Measurements from ENCODE around the gene GALNT15. TPM values are rescaled to one million over a fixed set of nuclear protein-coding genes. Genes with fewer than 3 reads are reported as not detected.
A peak's percentile ranks its signal among the peaks of the same experiment; 100 is the strongest.

GALNT15 gene
- total RNA-seq, 1 experiment from 2014 or later, result not detected

DNA sequence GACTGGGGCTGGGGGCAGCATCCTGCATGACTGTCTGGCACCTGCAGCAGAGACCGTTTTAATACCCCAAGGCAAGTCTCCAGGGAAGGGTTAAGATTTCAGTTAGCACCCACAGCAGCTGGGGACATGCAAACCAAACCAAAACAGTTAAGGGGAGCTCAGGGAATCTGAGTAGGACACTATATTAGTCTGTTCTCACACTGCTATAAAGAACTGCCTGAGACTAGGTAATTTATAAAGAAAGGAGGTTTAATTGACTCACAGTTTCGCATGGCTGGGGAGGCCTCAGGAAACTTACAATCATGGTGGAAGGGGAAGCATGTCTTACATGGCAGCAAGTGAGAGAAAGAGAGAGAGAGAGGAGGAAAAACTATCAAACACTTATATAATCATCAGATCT, 25.3 kb downstream of the GALNT15 start:
- Histone ChIP-seq H3K27me3 (ENCODE audit: insufficient read depth, low read depth) (no peaks in the 10 kb centered on the region), H3F3A (ENCODE audit: insufficient read depth, low read depth) (no peaks in the 10 kb centered on the region), H3K4me1 (replicated peaks; ENCODE audit: insufficient read depth) (no peaks in the 10 kb centered on the region), H2AFZ (no peak overlapping the region), H3K4me2 (no peak overlapping the region), H4K20me1 (ENCODE audit: insufficient read depth) (no peaks in the 10 kb centered on the region), H3K9me3 (ENCODE audit: insufficient read depth, low read depth) (no peaks in the 10 kb centered on the region), H3K27ac (no peak overlapping the region), H3K79me2 (ENCODE audit: low read depth) (no peaks in the 10 kb centered on the region), H3K9me2 (ENCODE audit: insufficient read depth) (no peaks in the 10 kb centered on the region), H3K4me3 (no peak overlapping the region), H3K36me3 (ENCODE audit: low read depth) (no peaks in the 10 kb centered on the region)
- ChIA-PET CTCF (no interaction called here), POLR2A (ENCODE audit: unreplicated experiment) (no interaction called here)
- no peak for DNase-seq
- intact Hi-C loops (cut with micrococcal nuclease; ENCODE audit: unreplicated experiment), result loop anchor here (5.0 kb wide), 1 partner anchor 48 kb away; no protein-coding TSS in a partner anchor
- TF ChIP-seq CTCF (conservative IDR thresholded peaks at IDR 0.05) (no peak), EZH2 (IDR thresholded peaks at IDR 0.05; ENCODE audit: low read depth) (no peak)
- no TSS peak for BruUV-seq (replicated peaks)

DNA sequence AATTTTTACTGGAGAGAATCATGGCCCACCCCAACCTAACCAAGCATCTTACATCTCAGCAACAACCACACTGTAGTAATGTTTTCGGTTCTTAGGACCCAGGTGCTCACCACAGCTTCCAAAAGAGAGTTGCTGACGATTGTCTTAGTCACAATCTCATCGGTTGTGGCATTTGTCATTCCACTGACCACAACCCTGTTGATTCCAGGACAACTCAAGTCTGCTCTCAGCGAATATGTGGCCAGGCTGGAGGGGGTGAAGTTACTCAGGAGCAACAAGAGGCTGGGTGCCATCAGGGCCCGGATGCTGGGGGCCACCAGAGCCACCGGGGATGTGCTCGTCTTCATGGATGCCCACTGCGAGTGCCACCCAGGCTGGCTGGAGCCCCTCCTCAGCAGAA, 25.9 kb downstream of the GALNT15 start:
- Histone ChIP-seq H3K9me3 (ENCODE audit: insufficient read depth, low read depth) (no peaks in the 10 kb centered on the region), H3K27ac (no peak overlapping the region), H3K27me3 (ENCODE audit: insufficient read depth, low read depth) (no peaks in the 10 kb centered on the region), H3K36me3 (ENCODE audit: low read depth) (no peaks in the 10 kb centered on the region), H2AFZ (no peak overlapping the region), H3K4me3 (no peak overlapping the region), H3K9me2 (ENCODE audit: insufficient read depth) (no peaks in the 10 kb centered on the region), H3K79me2 (ENCODE audit: low read depth) (no peaks in the 10 kb centered on the region), H3F3A (ENCODE audit: insufficient read depth, low read depth) (no peaks in the 10 kb centered on the region), H4K20me1 (ENCODE audit: insufficient read depth) (no peaks in the 10 kb centered on the region), H3K4me1 (replicated peaks; ENCODE audit: insufficient read depth) (no peaks in the 10 kb centered on the region), H3K4me2 (no peak overlapping the region)
- POLR2A ChIA-PET (ENCODE audit: unreplicated experiment), result no interaction called here
- no peak for TF ChIP-seq EZH2 (IDR thresholded peaks at IDR 0.05; ENCODE audit: low read depth)
- CTCF ChIA-PET, result no interaction called here
- intact Hi-C loops (cut with micrococcal nuclease; ENCODE audit: unreplicated experiment), result loop anchor here (5.0 kb wide), 1 partner anchor 47 kb away; no protein-coding TSS in a partner anchor
- BruUV-seq (replicated peaks), result no TSS peak
- peak in 1 of 2 experiments; percentile 11 for DNase-seq

- no peak overlapping the region for H3K4me2 ChIP-seq
- no peak overlapping the region for H3K4me3 ChIP-seq
- H3F3A ChIP-seq (ENCODE audit: insufficient read depth, low read depth), result no peaks in the 10 kb centered on the region
- intact Hi-C loops (cut with micrococcal nuclease; ENCODE audit: unreplicated experiment), result loop anchor here (5.0 kb wide), 1 partner anchor 44 kb away; no protein-coding TSS in a partner anchor
- ChIA-PET CTCF (no interaction called here), POLR2A (ENCODE audit: unreplicated experiment) (no interaction called here)
- H3K27ac ChIP-seq, result no peak overlapping the region
- peak in 1 of 2 experiments; percentile 41 for DNase-seq
- H3K27me3 ChIP-seq (ENCODE audit: insufficient read depth, low read depth), result no peaks in the 10 kb centered on the region
- H3K36me3 ChIP-seq (ENCODE audit: low read depth), result no peaks in the 10 kb centered on the region
- TF ChIP-seq EZH2 (IDR thresholded peaks at IDR 0.05; ENCODE audit: low read depth) (no peak), CTCF (conservative IDR thresholded peaks at IDR 0.05) (no peak)
- H4K20me1 ChIP-seq (ENCODE audit: insufficient read depth), result no peaks in the 10 kb centered on the region
- no peaks in the 10 kb centered on the region for H3K9me2 ChIP-seq (ENCODE audit: insufficient read depth)
- BruUV-seq (replicated peaks), result no TSS peak
- no peaks in the 10 kb centered on the region for H3K79me2 ChIP-seq (ENCODE audit: low read depth)
- H3K9me3 ChIP-seq (ENCODE audit: insufficient read depth, low read depth), result no peaks in the 10 kb centered on the region
- H2AFZ ChIP-seq, result no peak overlapping the region
- H3K4me1 ChIP-seq (replicated peaks; ENCODE audit: insufficient read depth), result no peaks in the 10 kb centered on the region
Measured at GRCh38 chr3:16203031-16203430, 28.6 kb downstream of the GALNT15 start.
